ENCODE data around the gene PPP3CA. TPM values are rescaled to one million over a fixed set of nuclear protein-coding genes. Genes with fewer than 3 reads are reported as not detected.
A peak's percentile ranks its signal among the peaks of the same experiment; 100 is the strongest.

The PPP3CA gene
- total RNA-seq, 1 experiment from 2014 or later: 129 TPM

- TF ChIP-seq EZH2 (IDR thresholded peaks at IDR 0.05; ENCODE audit: borderline replicate concordance, low read depth, low read length, poor library complexity, severe bottlenecking): no peak
- TF ChIP-seq, protein P1, sequence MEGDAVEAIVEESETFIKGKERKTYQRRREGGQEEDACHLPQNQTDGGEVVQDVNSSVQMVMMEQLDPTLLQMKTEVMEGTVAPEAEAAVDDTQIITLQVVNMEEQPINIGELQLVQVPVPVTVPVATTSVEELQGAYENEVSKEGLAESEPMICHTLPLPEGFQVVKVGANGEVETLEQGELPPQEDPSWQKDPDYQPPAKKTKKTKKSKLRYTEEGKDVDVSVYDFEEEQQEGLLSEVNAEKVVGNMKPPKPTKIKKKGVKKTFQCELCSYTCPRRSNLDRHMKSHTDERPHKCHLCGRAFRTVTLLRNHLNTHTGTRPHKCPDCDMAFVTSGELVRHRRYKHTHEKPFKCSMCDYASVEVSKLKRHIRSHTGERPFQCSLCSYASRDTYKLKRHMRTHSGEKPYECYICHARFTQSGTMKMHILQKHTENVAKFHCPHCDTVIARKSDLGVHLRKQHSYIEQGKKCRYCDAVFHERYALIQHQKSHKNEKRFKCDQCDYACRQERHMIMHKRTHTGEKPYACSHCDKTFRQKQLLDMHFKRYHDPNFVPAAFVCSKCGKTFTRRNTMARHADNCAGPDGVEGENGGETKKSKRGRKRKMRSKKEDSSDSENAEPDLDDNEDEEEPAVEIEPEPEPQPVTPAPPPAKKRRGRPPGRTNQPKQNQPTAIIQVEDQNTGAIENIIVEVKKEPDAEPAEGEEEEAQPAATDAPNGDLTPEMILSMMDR (conservative IDR thresholded peaks at IDR 0.05; ENCODE audit: low read depth, low read length): no peak
- no peak overlapping the region for H3K27ac ChIP-seq (ENCODE audit: low read depth, low read length, poor library complexity, severe bottlenecking)
- DNase-seq (ENCODE audit: low spot score): peak; percentile 24
- no peaks in the 10 kb centered on the region for H3K9me3 ChIP-seq (ENCODE audit: low read depth, low read length, poor library complexity, severe bottlenecking)
- ChIA-PET CTCF (no interaction called here), POLR2A (ENCODE audit: low non-redundant PET) (interaction anchor here (0.5 kb wide), 1 partner anchor 173 kb away, joined by 21 read pairs; no protein-coding TSS in a partner anchor)
- H3K4me3 ChIP-seq (ENCODE audit: low read depth, low read length, poor library complexity, severe bottlenecking): no peak overlapping the region
- no peaks in the 10 kb centered on the region for H3K4me1 ChIP-seq (ENCODE audit: insufficient read depth, low read length, poor library complexity, severe bottlenecking)
- no TSS peak for BruUV-seq (replicated peaks)
- intact Hi-C loops (cut with micrococcal nuclease; ENCODE audit: unreplicated experiment): no loop called here
- H3K27me3 ChIP-seq (replicated peaks; ENCODE audit: insufficient read depth, low read depth, low read length, poor library complexity): no peaks in the 10 kb centered on the region
- H3K36me3 ChIP-seq (ENCODE audit: insufficient read depth, low read length, poor library complexity, severe bottlenecking): no peaks in the 10 kb centered on the region
These were observed 265.5 kb downstream of the PPP3CA start for GRCh38 chr4:101081695-101082369.

DNA sequence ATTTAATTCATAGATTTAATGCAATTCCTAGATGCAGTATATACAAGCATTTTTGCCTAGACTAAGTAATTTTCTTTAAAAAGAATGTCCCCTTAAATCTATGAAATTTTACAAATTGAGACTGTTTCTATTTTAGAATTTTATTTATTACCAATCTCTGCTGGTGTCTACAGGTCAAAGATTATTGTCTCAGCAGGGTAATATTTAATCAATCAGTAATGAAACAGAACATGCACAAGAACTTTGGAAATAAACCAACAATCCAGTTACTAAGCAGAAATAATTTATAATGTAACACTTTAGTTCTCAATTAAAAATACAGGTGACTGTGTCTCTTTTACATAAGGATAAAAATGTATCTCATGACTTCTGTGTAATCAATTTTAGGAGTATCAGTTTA, 266.2 kb downstream of the PPP3CA start:
- Histone ChIP-seq H3K27ac (ENCODE audit: low read depth, low read length, poor library complexity, severe bottlenecking) (no peak overlapping the region), H3K27me3 (replicated peaks; ENCODE audit: insufficient read depth, low read depth, low read length, poor library complexity) (no peaks in the 10 kb centered on the region), H3K9me3 (ENCODE audit: low read depth, low read length, poor library complexity, severe bottlenecking) (no peaks in the 10 kb centered on the region), H3K4me3 (ENCODE audit: low read depth, low read length, poor library complexity, severe bottlenecking) (no peak overlapping the region), H3K4me1 (ENCODE audit: insufficient read depth, low read length, poor library complexity, severe bottlenecking) (no peaks in the 10 kb centered on the region), H3K36me3 (ENCODE audit: insufficient read depth, low read length, poor library complexity, severe bottlenecking) (no peaks in the 10 kb centered on the region)
- BruUV-seq (replicated peaks): no TSS peak
- POLR2A ChIA-PET (ENCODE audit: low non-redundant PET): no interaction called here
- CTCF ChIA-PET: no interaction called here
- intact Hi-C loops (cut with micrococcal nuclease; ENCODE audit: unreplicated experiment): no loop called here
- no peak for TF ChIP-seq EZH2 (IDR thresholded peaks at IDR 0.05; ENCODE audit: borderline replicate concordance, low read depth, low read length, poor library complexity, severe bottlenecking)
- TF ChIP-seq, protein P1 (conservative IDR thresholded peaks at IDR 0.05; ENCODE audit: low read depth, low read length): no peak
- no peak for DNase-seq (ENCODE audit: low spot score)

DNA sequence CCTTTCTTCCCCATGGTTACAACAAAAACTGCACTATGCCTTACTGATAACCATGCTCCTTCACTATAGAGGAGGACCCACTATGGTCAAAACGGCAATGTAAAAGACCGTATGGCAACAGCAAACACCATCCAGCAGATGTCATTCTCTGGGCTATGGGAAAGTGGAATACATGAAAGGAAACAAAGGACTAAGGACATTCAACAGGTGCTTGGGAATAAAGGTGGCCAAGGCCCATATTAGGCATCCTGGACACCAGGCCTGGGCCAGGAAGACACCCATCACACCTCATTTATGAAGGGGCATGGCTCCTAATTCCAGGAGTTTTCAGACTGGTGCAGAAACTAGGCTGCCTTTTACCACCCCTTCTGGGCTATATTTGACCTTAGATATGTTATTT, 268.4 kb downstream of the PPP3CA start:
- BruUV-seq (replicated peaks): no TSS peak
- intact Hi-C loops (cut with micrococcal nuclease; ENCODE audit: unreplicated experiment): no loop called here
- Histone ChIP-seq H3K4me3 (ENCODE audit: low read depth, low read length, poor library complexity, severe bottlenecking) (no peak overlapping the region), H3K27me3 (replicated peaks; ENCODE audit: insufficient read depth, low read depth, low read length, poor library complexity) (no peaks in the 10 kb centered on the region), H3K27ac (ENCODE audit: low read depth, low read length, poor library complexity, severe bottlenecking) (no peak overlapping the region), H3K36me3 (ENCODE audit: insufficient read depth, low read length, poor library complexity, severe bottlenecking) (no peaks in the 10 kb centered on the region), H3K9me3 (ENCODE audit: low read depth, low read length, poor library complexity, severe bottlenecking) (no peaks in the 10 kb centered on the region), H3K4me1 (ENCODE audit: insufficient read depth, low read length, poor library complexity, severe bottlenecking) (no peaks in the 10 kb centered on the region)
- no peak for DNase-seq (ENCODE audit: low spot score)
- TF ChIP-seq, protein P1 (conservative IDR thresholded peaks at IDR 0.05; ENCODE audit: low read depth, low read length): no peak
- ChIA-PET POLR2A (ENCODE audit: low non-redundant PET) (no interaction called here), CTCF (no interaction called here)

Data from A673 (cell line).